Measurements from ENCODE around the gene NUDT5.
"Not testable (repeated sequence)": the region's sequence is repeated elsewhere in the genome, so short reads cannot be mapped to it uniquely, and the experiment has no call there.

Gene NUDT5

GRCh38 chr10:12207114-12207513, 11.4 kb upstream of the NUDT5 start:
- DNase-seq (ENCODE audit: extremely low read depth in 1 of 2, low read depth in 1 of 2): no peak

- DNase-seq (ENCODE audit: extremely low read depth in 1 of 2, low read depth in 1 of 2): no peak
Measured at GRCh38 chr10:12205082-12205481, 9.4 kb upstream of the NUDT5 start.

- DNase-seq (ENCODE audit: extremely low read depth in 1 of 2, low read depth in 1 of 2): no peak
Measured at GRCh38 chr10:12202226-12202625, 6.5 kb upstream of the NUDT5 start.

GRCh38 chr10:12201543-12201942, 5.9 kb upstream of the NUDT5 start:
- no peak for DNase-seq (ENCODE audit: extremely low read depth in 1 of 2, low read depth in 1 of 2)

GRCh38 chr10:12200850-12201249, 5.2 kb upstream of the NUDT5 start:
- no peak for DNase-seq (ENCODE audit: extremely low read depth in 1 of 2, low read depth in 1 of 2)

- no peak for DNase-seq (ENCODE audit: extremely low read depth in 1 of 2, low read depth in 1 of 2)
Measured at GRCh38 chr10:12198156-12198555, 2.5 kb upstream of the NUDT5 start.

GRCh38 chr10:12196531-12197211, 980 bp upstream of the NUDT5 start:
- DNase-seq (ENCODE audit: extremely low read depth in 1 of 2, low read depth in 1 of 2): no peak

- no peak for DNase-seq (ENCODE audit: extremely low read depth in 1 of 2, low read depth in 1 of 2)
Measured at GRCh38 chr10:12195281-12195602, 449 bp downstream of the NUDT5 start.

GRCh38 chr10:12194752-12195271, 879 bp downstream of the NUDT5 start:
- no peak for DNase-seq (ENCODE audit: extremely low read depth in 1 of 2, low read depth in 1 of 2)

- DNase-seq (ENCODE audit: extremely low read depth in 1 of 2, low read depth in 1 of 2): no peak
Measured at GRCh38 chr10:12193193-12193592, 2.5 kb downstream of the NUDT5 start.

GRCh38 chr10:12191715-12192114, 4.0 kb downstream of the NUDT5 start:
- no peak for DNase-seq (ENCODE audit: extremely low read depth in 1 of 2, low read depth in 1 of 2)

GRCh38 chr10:12189426-12189825, 6.3 kb downstream of the NUDT5 start:
- no peak for DNase-seq (ENCODE audit: extremely low read depth in 1 of 2, low read depth in 1 of 2)

GRCh38 chr10:12188656-12189055, 7.0 kb downstream of the NUDT5 start:
- DNase-seq (ENCODE audit: extremely low read depth in 1 of 2, low read depth in 1 of 2): no peak

- DNase-seq (ENCODE audit: extremely low read depth in 1 of 2, low read depth in 1 of 2): no peak
Measured at GRCh38 chr10:12187321-12187905, 8.3 kb downstream of the NUDT5 start.

GRCh38 chr10:12186323-12186722, 9.4 kb downstream of the NUDT5 start:
- DNase-seq (ENCODE audit: extremely low read depth in 1 of 2, low read depth in 1 of 2): peak in 1 of 2 donors; percentile 19

GRCh38 chr10:12184165-12184564, 11.5 kb downstream of the NUDT5 start:
- DNase-seq (ENCODE audit: extremely low read depth in 1 of 2, low read depth in 1 of 2): no peak

GRCh38 chr10:12181065-12181775, 14.5 kb downstream of the NUDT5 start:
- DNase-seq (ENCODE audit: extremely low read depth in 1 of 2, low read depth in 1 of 2): peak; percentile 54 to 79

GRCh38 chr10:12180221-12180974, 15.3 kb downstream of the NUDT5 start:
- DNase-seq (ENCODE audit: extremely low read depth in 1 of 2, low read depth in 1 of 2): no peak

GRCh38 chr10:12179606-12180170, 16.0 kb downstream of the NUDT5 start:
- no peak for DNase-seq (ENCODE audit: extremely low read depth in 1 of 2, low read depth in 1 of 2)

- peak in 1 of 2 donors; percentile 60 for DNase-seq (ENCODE audit: extremely low read depth in 1 of 2, low read depth in 1 of 2)
Measured at GRCh38 chr10:12177642-12178041, 18.0 kb downstream of the NUDT5 start.

- not testable (repeated sequence) for DNase-seq (ENCODE audit: extremely low read depth in 1 of 2, low read depth in 1 of 2)
Measured at GRCh38 chr10:12171512-12171911, 24.2 kb downstream of the NUDT5 start.

Measured in stimulated activated CD8-positive, alpha-beta memory T cell treated with anti-CD3 and anti-CD28 coated beads, Interleukin-7, amount 100 ng/mL, for 48 hours (primary cell).